A673 (cell line): ENCODE measurements around the gene DOCK1.

Experiments
- EZH2 ChIP-seq: fragments of 200-600 bp; sonication (generic); IDR thresholded peaks from 2 replicates; pipeline ENCODE4 v1.6.1; 2017; ENCODE audit warnings: borderline replicate concordance, low read depth, mild to moderate bottlenecking, mixed read lengths, antibody characterized with exemption, low read length; ENCODE audit not compliant: poor library complexity, severe bottlenecking
- TF ChIP-seq, protein P1 (sequence below): fragments of 300-800, 200-600 bp; sonication (generic); conservative IDR thresholded peaks from 2 replicates; pipeline ENCODE4 v1.5.1; 2017; ENCODE audit warnings: low read depth, mild to moderate bottlenecking, antibody characterized with exemption, low read length, moderate library complexity, mixed read lengths

DNA sequence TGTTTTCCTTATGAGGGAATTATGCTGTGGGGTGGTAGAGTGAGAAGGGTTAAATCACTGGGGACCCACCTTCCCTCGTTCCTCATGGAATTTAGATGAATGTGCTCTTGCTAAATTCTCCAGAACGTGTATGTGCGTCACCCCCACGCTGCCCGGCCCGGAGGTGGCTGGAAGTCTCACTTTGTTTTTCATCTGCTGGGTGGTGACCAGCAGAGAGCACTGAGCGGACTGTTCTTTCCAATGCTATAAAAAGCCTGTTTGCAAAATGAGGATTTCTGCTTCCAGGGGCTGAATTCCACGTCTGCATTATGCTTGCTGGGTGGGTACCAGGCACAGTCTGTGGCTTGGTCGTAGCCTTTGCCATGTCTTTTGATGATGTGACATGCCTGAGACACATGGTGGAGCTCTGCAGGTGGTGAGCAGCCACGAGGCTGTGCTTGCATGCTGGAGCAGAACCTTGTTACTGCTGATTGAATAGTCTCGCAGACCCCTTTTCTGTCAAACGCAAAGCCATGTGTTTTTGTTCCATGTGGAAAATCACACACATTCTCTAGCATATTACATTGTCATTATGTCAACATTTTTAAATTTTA lies 323.1 kb downstream of the DOCK1 start:
- TF ChIP-seq, protein P1, sequence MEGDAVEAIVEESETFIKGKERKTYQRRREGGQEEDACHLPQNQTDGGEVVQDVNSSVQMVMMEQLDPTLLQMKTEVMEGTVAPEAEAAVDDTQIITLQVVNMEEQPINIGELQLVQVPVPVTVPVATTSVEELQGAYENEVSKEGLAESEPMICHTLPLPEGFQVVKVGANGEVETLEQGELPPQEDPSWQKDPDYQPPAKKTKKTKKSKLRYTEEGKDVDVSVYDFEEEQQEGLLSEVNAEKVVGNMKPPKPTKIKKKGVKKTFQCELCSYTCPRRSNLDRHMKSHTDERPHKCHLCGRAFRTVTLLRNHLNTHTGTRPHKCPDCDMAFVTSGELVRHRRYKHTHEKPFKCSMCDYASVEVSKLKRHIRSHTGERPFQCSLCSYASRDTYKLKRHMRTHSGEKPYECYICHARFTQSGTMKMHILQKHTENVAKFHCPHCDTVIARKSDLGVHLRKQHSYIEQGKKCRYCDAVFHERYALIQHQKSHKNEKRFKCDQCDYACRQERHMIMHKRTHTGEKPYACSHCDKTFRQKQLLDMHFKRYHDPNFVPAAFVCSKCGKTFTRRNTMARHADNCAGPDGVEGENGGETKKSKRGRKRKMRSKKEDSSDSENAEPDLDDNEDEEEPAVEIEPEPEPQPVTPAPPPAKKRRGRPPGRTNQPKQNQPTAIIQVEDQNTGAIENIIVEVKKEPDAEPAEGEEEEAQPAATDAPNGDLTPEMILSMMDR = no peak
- no peak for TF ChIP-seq EZH2
